Cardiac fibroblast (primary cell): ENCODE data around the gene RSU1.

Experiments
- DNase-seq, 2 donors: peaks; one replicate each; pipeline versions ENCODE4 v3.0.0 to v3.0.0-alpha.2; 2010; ENCODE audit warnings: low read depth in 2 of 2
- H3K4me3 ChIP-seq, 2 donors: replicated peaks in 1 of 2; 1 replicate in 1 of 2; 2 replicates in 1 of 2; pipeline ENCODE4 v1.5.1; 2011; ENCODE audit warnings: low read depth in 2 of 2, low read length in 2 of 2, mild to moderate bottlenecking in 2 of 2, moderate library complexity in 1 of 2
- TF ChIP-seq, protein P1 (sequence below): IDR thresholded peaks from one replicate; pipeline ENCODE4 v1.5.1; 2011; ENCODE audit warnings: low read depth, mild to moderate bottlenecking, low read length, inconsistent platforms

Gene RSU1

DNA sequence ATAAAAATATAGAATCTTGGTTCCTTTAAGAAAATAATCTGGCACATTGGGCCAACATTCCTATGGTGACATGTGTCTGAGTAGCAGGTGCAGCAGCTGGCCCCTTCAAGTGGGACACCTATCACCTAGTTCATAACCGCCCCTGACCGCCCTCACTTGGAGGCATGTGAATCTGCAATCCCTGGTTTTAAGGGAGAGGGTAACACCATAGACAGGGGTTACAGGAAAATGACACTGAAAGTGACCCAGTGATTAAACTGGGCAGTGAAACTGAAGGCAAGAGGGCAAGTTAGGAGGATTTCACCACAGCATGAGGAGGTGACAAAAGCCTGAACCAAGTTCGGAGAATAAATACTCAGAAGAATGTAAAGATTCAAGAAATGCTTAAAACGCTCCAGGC, 1.1 kb downstream of the RSU1 start:
- no peak for DNase-seq

DNA sequence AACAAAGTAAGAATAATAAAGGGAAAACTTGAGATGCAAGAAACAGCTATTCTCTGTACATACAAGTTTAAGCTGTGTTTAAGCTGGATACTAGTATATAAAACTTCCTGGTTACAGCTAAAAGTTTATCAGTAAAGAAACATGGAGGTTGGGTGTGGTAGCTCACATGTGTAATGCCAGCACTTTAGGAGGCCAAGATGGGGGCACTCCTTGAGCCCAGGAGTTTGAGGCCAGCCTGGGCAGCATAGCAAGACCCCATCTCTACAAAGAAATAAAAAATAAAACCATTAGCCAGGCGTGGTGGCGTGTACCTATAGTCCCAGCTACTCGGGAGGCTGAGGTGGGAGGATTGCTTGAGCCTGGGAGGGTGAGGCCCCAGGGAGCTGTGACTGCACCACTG, 3.2 kb downstream of the RSU1 start:
- H3K4me3 ChIP-seq, result no peak overlapping the region
- no peak for DNase-seq
- TF ChIP-seq, protein P1, sequence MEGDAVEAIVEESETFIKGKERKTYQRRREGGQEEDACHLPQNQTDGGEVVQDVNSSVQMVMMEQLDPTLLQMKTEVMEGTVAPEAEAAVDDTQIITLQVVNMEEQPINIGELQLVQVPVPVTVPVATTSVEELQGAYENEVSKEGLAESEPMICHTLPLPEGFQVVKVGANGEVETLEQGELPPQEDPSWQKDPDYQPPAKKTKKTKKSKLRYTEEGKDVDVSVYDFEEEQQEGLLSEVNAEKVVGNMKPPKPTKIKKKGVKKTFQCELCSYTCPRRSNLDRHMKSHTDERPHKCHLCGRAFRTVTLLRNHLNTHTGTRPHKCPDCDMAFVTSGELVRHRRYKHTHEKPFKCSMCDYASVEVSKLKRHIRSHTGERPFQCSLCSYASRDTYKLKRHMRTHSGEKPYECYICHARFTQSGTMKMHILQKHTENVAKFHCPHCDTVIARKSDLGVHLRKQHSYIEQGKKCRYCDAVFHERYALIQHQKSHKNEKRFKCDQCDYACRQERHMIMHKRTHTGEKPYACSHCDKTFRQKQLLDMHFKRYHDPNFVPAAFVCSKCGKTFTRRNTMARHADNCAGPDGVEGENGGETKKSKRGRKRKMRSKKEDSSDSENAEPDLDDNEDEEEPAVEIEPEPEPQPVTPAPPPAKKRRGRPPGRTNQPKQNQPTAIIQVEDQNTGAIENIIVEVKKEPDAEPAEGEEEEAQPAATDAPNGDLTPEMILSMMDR, result no peak

More for the DNA sequence above, 1.1 kb downstream of the RSU1 start:
- TF ChIP-seq, protein P1, result no peak
- H3K4me3 ChIP-seq, result peak overlapping the region; percentile 86 to 89

DNA sequence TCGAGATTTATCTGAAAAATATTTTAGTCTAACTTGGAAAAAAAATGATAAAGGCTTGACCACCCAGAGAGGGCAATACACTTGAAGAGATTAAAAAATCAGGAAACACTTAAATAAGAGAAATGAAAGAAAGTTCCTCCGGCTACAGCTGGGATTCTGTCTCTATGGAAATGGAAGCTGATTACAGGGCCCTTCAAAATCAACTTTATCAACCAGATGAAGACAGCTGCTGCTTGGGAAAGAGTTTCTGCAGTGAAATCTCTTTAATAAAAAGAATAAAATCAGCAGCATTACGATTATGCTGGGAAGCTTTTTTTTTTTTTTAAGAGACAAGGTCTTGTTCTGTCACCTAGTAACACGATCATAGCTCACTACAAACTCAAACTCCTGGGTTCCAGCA, 4.5 kb downstream of the RSU1 start:
- TF ChIP-seq, protein P1, result no peak

DNA sequence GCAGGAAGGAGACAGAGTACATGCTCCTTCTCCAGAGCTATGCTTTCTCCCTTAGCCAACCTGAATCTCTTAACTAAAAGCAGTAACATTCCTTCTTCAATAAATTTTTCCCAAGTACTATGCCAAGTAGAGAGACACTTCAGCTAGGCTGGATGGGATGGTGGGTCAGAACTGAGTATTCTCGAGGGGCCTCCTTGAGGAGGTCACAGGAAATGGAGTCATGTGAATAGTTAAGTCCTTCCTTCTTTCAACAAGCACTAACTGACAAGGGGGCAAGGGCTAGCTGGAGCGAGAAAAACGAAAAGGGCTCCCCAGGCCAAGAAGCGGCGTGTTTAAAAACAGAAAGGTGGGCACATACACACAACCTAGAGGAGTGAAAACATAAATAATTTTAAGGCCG, 5.5 kb downstream of the RSU1 start:
- TF ChIP-seq, protein P1, result no peak
- peak; percentile 24 to 48 for DNase-seq
- no peak overlapping the region for H3K4me3 ChIP-seq

More for the DNA sequence above, 4.5 kb downstream of the RSU1 start:
- H3K4me3 ChIP-seq, result no peak overlapping the region
- no peak for DNase-seq

DNA sequence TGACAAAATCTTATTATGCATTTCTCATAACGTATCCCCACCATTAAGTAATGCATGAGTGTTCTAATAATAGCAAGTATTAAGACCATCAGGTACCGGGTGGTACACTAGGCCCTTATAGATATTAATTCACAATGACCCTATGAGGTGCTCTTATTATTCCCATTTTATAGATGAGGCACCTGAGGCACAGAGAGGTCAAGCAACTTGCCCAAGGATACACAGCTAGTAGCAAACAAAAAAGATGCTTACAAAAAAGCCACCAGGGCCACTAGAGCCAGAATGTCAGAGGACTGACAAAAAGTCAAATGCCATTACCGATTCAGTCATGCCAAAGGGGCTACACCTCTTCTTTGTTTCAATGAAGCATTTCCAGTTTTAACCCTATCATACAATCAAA, 5.9 kb downstream of the RSU1 start:
- no peak overlapping the region for H3K4me3 ChIP-seq

DNA sequence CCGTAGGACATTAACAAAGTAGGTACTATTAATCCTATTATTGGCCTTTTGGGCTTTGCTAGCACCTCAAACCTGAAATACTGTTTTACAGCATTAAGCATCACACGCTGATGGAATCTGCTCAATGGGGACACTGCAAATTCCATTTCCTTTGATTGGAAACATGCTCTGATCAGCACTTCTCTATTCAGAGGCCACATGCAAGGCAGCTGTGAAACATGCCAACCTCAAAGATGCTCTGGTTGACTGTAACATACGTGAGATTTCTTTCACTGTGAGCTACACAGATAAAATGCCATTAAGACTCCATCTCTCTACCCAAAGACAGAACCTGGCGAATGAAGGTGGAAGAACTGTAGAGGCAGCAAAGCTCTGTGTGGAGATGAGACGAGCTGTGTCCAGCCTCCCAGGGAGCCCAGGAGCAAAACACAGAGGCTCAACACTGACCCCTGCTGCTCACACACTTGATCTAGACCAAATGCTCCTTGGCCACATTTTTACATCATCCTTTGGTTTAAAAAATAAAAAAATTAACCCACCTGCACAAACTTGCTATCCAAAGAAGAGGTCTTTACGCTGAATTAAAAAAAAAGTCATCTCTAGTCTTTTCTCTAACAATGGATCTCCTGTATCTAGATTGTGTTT, 8.0 kb downstream of the RSU1 start:
- no peak overlapping the region for H3K4me3 ChIP-seq
- peak; percentile 61 to 65 for DNase-seq
- TF ChIP-seq, protein P1, result peak; percentile 70

More for the DNA sequence above, 5.9 kb downstream of the RSU1 start:
- TF ChIP-seq, protein P1, result no peak
- DNase-seq, result no peak

DNA sequence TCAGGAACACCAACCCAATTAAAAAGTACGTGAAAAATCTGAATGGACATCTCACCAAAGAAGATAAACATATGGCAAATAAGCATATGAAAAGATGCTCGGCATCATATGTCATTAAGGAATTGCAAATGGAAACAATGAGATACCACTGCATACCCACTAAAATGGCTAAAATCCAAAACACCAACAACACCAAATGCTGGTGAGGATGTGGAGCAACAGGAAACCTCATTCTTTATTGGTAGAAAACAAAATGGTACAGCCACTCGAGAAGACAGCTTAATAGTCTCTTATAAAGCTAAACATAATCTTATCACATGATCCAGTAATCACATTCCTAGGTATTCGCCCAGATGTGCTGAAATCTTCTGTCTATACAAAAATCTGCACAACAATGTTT, 13.1 kb downstream of the RSU1 start:
- H3K4me3 ChIP-seq, result no peak overlapping the region
- TF ChIP-seq, protein P1, result no peak
- no peak for DNase-seq
